ENCODE data around the gene STRN3. TPM values are rescaled to one million over a fixed set of nuclear protein-coding genes. Genes with fewer than 3 reads are reported as not detected.
"Not testable (repeated sequence)": the region's sequence is repeated elsewhere in the genome, so short reads cannot be mapped to it uniquely, and the experiment has no call there.

Gene STRN3
- total RNA-seq, 1 donor from 2014 or later, result 148 TPM

DNA sequence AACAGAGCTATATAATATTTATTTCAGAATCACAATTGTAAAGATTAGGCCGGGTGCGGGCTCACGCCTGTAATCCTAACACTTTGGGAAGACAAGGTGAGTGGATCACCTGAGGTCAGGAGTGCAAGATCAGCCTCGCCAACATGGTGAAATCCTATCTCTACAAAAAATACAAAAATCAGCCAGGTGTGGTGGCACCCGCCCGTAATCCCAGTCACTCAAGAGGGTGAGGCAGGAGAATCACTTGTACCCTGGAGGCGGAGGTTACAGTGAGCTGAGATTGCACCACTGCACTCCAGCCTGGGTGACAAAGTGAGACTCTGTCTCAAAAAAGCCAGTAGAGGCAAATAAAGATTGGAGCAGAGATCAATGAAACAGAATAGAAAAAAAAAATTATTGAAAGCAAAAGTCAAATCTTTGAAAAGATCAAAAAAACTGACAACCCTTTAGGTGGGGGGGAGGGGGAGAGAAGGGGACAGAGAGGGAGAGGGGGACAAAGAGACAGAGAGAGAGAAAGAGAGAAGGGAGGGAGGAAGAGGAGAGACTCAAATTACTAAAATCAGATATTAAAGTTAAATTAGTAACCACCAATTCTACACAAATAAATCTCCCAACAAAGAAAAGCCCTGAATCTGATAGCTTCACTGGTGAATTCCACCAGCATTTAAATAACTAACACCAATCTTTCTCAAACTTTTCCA lies 53.1 kb downstream of the STRN3 start:
- FAIRE-seq (no peak), DNase-seq (ENCODE audit: low spot score in 2 of 2) (no peak)

DNA sequence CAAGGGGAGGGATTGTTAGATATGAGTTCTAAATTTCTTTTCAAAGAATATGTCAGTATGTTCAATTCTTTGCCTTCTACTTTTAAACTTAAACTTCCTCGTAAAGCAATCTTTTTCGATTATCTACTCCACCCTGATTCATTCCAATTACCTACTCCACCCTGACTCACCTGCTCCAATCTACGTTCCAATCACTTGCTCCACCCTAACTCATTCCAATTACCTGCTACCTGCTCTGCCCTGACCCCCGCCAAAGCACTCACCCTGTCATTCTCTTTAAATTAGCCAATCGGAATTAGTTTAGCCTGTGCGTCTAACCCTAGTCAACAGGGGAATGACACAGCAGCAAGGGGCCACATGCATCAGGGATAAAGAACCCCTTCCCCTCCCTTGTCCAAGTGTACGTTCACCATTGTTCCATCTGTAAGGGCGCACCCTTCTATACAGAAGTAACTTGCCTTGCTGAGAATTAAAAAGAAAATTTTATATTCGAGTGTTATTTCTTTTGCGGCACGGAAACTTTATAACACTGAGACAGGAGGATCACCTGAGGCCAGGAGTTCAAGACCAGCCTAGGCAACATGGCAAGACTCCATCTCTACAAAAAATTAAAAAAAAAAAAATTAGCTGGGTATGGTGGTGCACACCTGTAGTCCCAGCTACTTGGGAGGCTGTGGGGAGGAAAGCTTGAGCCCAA lies 54.0 kb downstream of the STRN3 start:
- DNase-seq (ENCODE audit: low spot score in 2 of 2); FAIRE-seq: not testable (repeated sequence)

DNA sequence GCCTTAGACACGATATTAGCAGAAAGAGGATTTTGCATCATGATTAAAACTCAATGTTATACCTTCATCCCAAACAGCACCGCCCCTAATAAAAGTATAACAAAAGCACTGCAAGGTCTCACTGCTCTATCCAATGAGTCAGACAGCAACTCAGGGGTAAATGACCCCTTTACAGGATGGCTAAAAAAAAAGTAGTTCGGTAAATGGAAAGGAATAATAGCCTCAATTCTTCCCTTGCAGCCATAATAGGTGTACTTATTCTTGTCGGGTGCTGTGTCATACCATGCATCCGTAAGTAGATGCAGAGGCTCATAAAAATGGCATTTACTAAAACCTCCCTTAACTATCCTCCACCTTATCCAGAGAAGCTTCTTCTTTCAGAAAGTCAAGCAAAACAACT lies 54.6 kb downstream of the STRN3 start:
- FAIRE-seq (no peak), DNase-seq (ENCODE audit: low spot score in 2 of 2) (no peak)

DNA sequence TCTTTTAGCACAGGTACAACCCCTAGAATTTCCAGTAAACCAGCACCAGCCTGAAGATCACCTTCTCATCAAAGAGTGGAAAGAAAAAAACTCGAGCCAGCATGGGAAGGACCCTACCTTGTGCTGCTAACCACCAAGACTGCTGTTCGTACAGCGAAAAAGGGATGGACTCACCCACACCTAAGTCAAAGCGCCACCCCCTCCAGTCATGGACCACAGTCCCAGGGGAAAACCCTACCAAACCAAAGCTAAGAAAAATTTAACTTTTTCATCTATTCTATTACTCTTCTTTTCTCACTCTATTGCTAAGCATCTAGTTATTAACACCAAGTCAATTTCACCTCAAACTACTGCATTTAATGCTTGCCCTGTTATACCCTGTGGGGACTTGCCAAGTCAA lies 56.4 kb downstream of the STRN3 start:
- not testable (repeated sequence) for DNase-seq (ENCODE audit: low spot score in 2 of 2); FAIRE-seq

GRCh38 chr14:30967364-30968098 lies 58.6 kb downstream of the STRN3 start:
- not testable (repeated sequence) for FAIRE-seq; DNase-seq (ENCODE audit: low spot score in 2 of 2)

GRCh38 chr14:30966415-30967363 lies 59.5 kb downstream of the STRN3 start:
- DNase-seq (ENCODE audit: low spot score in 2 of 2) (no peak), FAIRE-seq (no peak)

DNA sequence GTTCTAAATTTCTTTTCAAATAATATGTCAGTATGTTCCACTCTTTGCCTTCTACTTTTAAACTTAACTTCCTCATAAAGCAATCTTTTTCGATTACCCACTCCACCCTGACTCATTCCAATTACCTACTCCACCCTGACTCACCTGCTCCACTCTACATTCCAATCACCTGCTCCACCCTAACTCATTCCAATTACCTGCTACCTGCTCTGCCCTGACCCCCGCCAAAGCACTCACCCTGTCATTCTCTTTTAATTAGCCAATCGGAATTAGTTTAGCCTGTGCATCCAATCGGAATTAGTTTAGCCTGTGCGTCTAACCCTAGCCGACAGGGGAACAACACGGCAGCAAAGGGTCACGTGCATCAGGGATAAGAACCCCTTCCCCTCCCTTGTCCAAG lies 60.3 kb downstream of the STRN3 start:
- FAIRE-seq; DNase-seq (ENCODE audit: low spot score in 2 of 2): not testable (repeated sequence)

GRCh38 chr14:30962537-30962936 lies 63.6 kb downstream of the STRN3 start:
- DNase-seq (ENCODE audit: low spot score in 2 of 2); FAIRE-seq: not testable (repeated sequence)

DNA sequence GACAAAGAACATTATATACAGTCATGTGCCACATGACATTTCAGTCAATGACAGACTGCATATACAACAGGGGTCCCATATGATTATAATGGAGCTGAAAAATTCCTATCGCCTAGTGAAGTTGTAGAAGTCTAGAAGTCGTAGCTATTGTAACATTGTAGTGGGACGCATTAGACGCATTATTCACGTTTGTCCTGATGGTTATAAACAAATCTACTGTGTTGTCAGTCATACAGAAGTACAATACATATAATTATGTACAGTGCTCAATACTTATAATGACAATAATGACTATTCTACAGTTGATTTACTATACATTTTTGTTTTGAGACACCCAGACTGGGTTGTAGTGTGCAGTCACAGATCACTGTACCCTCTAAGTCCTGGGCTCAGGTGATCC lies 64.8 kb downstream of the STRN3 start:
- DNase-seq (ENCODE audit: low spot score in 2 of 2), result no peak
- FAIRE-seq, result no peak

- FAIRE-seq, result no peak
- no peak for DNase-seq (ENCODE audit: low spot score in 2 of 2)
Observed at GRCh38 chr14:30960216-30960615, 66.0 kb downstream of the STRN3 start.

DNA sequence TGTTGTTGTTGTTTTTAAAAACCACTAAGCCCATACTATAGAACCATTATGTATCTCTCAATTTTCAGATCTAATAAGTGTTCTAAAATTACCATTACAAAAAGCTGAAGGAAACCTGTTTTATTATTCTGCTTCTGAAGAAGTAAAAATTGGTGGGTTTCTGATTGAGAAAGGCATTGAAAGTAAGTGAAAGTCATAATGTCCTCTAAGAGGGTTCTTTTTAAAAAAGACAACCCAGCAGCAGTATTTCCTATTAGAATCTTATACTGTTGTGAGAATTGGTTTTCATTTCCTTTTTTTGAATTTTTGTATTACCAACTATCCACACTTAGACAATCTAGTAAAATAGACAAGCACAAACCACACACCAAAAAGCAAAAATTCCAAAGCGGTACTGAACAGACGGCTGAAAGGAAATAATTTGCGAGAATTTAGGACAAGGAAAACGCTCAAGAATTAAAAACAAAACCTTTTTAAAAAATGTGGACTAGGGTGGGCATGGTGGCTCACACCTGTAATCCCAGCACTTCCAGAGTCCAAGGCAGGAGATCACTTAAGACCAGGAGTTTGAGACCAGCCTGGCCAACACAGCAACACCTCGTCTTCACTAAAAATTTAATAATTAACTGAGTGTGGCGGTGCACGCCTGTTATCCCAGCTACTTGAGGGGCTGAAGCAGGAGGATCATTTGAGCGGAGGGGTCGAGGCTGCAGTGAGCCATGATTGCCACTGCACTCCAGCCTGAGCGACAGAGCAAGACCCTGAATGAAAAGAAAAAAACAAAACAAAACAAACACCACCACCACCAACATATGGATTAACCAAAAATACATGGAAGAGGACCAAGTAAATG lies 67.4 kb downstream of the STRN3 start:
- FAIRE-seq (no peak), DNase-seq (ENCODE audit: low spot score in 2 of 2) (no peak)

GRCh38 chr14:30957813-30958370 lies 68.3 kb downstream of the STRN3 start:
- DNase-seq (ENCODE audit: low spot score in 2 of 2) (no peak), FAIRE-seq (no peak)

- no peak for FAIRE-seq
- DNase-seq (ENCODE audit: low spot score in 2 of 2), result no peak
Observed at GRCh38 chr14:30949651-30950050, 76.5 kb downstream of the STRN3 start.

- FAIRE-seq (no peak), DNase-seq (ENCODE audit: low spot score in 2 of 2) (no peak)
Observed at GRCh38 chr14:30943694-30944093, 82.5 kb downstream of the STRN3 start.

DNA sequence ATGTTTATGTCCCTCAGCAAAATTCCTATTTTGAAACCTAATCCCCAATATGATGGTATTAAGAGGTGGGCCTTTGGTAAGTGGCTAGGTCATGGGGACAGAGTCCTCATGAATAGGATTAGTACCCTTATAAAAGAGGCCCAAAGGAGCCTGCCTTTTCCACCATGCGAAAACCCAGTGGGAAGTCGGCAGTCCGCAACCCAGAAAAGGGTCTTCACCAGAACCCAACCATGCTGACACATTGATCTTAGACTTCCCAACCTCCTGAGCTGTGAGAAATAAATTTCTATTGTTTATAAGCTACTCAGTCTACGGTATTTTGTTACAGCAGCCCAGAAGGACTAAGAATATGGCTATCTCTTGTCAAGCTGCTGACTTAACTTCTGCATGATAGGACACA lies 85.3 kb downstream of the STRN3 start:
- DNase-seq (ENCODE audit: low spot score in 2 of 2) (no peak), FAIRE-seq (no peak)

- no peak for FAIRE-seq
- no peak for DNase-seq (ENCODE audit: low spot score in 2 of 2)
Observed at GRCh38 chr14:30938617-30939016, 87.6 kb downstream of the STRN3 start.

GRCh38 chr14:30935445-30935844 lies 90.7 kb downstream of the STRN3 start:
- no peak for FAIRE-seq
- DNase-seq (ENCODE audit: low spot score in 2 of 2), result no peak

- not testable (repeated sequence) for FAIRE-seq; DNase-seq (ENCODE audit: low spot score in 2 of 2)
Observed at GRCh38 chr14:30933937-30934336, 92.2 kb downstream of the STRN3 start.

DNA sequence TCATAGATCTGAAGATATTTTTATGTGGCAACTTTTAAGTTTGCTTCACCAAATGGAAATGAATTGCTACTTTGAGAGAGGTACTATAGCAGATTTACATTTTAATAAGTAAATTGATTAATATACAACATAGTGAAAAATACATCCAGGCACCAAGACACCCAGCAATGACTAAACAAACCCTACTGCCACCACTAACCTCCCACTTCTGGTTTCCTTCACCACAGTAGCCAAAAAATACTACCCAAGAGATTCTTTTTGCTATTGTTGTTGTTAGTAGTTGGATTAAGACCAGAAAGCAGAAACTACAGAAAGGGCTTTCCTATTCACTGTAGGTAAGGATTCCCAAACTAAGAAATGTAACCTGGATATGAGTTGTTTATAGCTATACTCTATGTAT lies 97.7 kb downstream of the STRN3 start:
- FAIRE-seq (no peak), DNase-seq (ENCODE audit: low spot score in 2 of 2) (no peak)

Measured in frontal cortex (tissue), 4 donors.